ENCODE data around the gene DNMBP.
"Not testable (repeated sequence)": the region's sequence is repeated elsewhere in the genome, so short reads cannot be mapped to it uniquely, and the experiment has no call there.

DNMBP gene

GRCh38 chr10:99917963-99918825, 91.6 kb downstream of the DNMBP start:
- DNase-seq (ENCODE audit: low spot score) = peak; percentile 74

DNA sequence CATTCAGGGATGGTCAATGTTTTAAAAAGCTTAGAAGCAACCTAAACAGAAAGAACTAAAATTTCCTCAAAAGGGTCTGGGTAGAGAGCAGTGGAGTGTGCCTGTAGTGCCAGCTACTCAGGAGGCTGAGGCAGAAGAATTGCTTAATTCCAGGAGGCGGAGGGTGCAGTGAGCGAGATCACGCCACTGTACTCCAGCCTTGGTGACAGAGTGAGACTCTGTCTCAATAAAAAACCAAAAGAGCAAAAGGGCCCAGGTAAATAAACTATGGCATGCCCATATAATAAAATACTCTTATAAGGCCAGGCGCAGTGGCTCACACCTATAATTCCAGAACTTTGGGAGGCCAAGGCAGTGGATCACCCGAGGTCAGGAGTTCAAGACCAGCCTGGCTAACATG, 93.0 kb downstream of the DNMBP start:
- no peak for DNase-seq (ENCODE audit: low spot score)

DNA sequence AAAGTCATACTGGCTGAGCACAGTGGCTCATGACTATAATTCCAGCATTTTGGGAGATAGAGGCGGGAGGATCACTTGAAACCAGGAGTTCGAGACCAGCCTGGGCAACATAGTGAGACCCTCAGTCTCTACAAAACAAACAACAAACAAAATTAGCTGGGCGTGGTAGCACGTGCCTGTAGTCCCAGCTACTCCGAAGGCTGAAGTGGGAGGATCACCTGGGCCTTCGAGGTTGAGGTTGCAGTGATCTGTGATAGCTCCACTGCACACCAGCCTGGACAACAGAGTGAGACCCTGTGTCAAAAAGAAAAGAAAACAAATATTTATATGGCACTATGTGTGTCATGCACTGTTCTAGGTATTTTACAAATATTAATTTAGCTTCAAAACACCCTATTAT, 94.3 kb downstream of the DNMBP start:
- DNase-seq (ENCODE audit: low spot score) = no peak

DNA sequence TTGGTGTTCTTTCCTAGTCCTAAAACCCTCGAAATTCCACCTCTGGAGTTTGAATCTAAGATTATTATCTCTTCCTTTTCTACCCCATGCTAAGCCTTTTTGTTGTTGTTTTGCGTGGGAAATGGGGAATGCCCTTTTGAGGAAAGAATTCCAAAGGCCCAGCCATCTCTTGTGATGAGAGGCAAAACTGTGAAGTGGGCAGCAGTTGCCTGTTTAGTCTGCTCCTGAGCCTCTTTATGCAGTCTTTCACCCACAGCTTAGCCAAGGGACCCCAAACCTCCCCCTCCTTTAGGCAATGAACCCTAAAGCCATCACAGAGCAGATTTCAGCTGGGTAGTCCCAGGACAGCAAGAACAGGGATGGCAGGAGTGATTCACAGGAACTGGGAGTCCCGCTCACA, 95.5 kb downstream of the DNMBP start:
- no peak for DNase-seq (ENCODE audit: low spot score)

DNA sequence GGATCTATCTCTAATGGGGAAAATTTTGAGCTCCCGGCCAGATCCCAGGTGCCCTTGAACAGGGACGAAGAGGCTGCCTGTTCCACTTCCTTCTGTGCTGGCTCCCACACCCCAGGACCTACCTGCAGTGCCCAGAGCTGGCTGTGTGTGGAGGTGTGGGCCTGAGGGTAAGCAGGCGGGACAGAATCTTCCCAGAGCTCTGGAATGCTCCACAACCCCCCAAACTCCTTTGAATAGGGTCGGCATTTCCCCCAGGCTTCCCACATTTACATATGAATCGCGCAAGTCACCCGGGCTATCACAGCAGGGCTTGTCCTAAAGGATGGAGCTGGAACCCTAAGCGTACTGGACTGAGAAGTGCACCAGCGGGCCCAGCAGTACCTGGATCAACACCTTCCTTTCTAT, 95.9 kb downstream of the DNMBP start:
- DNase-seq (ENCODE audit: low spot score) = peak; percentile 85

GRCh38 chr10:99912041-99912440, 97.7 kb downstream of the DNMBP start:
- no peak for DNase-seq (ENCODE audit: low spot score)

DNA sequence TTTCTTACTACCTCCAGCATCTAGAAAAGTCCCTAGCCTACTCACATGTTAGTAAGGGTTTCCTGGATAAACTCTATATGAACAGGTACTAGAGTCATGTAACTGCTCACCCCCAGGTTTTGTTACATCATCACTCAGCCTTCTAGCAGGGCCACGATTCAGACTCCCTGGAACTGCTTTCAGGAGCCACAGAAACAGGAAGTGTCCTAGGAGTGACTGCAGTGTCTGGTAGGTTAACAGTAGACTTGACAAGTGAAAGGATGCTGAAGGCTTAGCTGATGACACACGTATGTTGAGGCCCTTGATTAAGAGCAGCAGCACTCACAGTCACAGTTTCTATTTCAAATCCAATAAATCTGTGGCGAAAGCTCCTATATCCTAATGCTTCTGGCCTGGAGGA, 101.2 kb downstream of the DNMBP start:
- DNase-seq (ENCODE audit: low spot score) = no peak

DNA sequence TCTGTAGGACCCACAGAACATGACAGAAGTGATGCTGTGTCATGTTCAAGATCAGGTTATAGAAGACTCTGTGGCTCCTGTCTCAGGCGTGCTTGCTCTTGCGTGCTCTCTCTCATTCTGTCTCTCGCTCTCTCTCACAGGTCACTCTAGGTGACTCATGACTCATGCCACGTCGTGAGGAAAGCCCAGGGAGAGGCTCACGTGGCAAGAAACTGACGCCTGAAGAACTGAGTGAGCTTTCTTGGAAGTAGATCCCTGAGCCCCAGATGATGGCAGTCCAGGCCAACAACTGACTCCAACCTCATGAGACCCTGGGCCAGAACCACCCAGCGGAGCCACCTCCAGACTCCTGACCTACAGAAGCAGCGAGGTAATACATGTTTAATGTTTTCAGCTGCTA, 103.3 kb downstream of the DNMBP start:
- DNase-seq (ENCODE audit: low spot score) = no peak

DNA sequence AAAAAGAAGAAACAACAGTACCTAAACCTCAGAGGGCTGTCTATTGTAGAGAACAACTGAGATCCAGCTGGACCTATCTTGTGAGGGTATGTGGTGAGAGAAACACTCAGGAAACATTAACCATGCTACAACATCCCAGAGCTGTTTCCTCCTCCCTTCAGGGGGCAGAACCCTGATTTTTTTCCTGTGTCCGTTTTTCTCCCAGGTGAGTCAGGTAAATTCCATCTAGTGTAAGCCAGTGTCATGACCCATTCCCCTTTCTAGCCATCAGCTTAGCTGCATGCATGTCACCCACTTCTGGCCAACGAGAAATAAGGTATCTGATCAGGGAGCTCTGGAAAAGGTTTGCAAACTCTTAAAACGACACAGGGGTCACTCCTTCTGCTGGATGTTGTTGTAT, 103.8 kb downstream of the DNMBP start:
- DNase-seq (ENCODE audit: low spot score) = no peak

DNA sequence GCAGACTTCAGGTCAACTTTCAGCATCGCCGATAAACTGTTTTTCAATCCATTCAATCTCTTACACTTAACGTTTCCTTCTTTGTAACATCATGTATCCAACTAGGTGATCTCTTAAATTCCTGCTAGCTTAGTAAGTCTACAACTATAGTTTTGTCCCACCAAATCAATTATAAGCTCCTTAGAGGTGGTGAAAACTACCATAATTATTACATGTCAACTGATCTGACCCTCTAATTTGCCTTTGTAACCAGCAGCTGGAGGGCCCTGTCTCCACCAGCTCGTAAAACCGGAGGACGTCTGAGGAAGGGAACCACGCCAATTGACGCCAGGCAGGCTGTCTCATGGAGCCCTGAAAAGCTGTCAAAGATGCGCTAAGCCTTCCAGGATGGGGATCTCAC, 113.9 kb downstream of the DNMBP start:
- DNase-seq (ENCODE audit: low spot score) = no peak

GRCh38 chr10:99895066-99895465, 114.7 kb downstream of the DNMBP start:
- DNase-seq (ENCODE audit: low spot score) = not testable (repeated sequence)

DNA sequence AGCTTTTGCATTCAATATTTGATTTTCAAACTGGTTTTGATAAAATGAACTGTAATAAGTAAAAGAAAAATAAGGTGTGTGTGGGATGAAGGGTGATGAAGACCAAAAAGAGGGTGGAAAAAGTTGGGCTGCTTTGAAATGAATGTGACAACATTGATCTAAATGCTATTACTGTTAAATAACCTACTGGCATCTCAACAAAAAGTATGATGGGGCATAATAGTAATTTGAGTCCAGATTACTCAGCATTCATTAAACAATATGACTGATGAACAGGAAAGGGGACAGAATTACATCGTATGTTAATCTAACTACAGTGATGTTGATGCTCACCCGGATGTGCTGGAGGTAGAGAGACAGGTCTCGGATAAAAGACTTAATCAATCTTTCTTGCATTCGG, 115.1 kb downstream of the DNMBP start:
- DNase-seq (ENCODE audit: low spot score) = no peak

DNA sequence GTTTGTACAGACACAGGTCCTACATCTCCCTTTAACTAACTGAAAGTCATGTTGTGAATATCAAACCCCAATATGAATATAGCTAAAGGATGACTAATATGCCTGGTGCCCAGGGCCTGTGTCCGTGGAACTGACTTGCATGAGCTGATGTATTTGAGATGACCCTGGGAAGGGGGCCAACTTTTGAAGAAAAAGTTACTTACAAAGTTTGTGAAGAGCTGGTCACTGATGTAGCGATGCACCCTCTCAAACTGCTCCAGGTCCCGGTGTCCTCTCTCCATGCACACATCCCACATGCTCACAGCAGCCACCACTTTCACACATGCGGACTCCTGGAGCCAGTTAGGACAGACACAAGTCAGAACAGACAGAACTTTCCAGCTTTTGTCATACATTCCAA, 121.1 kb downstream of the DNMBP start:
- DNase-seq (ENCODE audit: low spot score) = no peak

GRCh38 chr10:99883523-99883922, 126.2 kb downstream of the DNMBP start:
- no peak for DNase-seq (ENCODE audit: low spot score)

- DNase-seq (ENCODE audit: low spot score) = no peak
Observed at GRCh38 chr10:99881371-99881770, 128.4 kb downstream of the DNMBP start.

DNA sequence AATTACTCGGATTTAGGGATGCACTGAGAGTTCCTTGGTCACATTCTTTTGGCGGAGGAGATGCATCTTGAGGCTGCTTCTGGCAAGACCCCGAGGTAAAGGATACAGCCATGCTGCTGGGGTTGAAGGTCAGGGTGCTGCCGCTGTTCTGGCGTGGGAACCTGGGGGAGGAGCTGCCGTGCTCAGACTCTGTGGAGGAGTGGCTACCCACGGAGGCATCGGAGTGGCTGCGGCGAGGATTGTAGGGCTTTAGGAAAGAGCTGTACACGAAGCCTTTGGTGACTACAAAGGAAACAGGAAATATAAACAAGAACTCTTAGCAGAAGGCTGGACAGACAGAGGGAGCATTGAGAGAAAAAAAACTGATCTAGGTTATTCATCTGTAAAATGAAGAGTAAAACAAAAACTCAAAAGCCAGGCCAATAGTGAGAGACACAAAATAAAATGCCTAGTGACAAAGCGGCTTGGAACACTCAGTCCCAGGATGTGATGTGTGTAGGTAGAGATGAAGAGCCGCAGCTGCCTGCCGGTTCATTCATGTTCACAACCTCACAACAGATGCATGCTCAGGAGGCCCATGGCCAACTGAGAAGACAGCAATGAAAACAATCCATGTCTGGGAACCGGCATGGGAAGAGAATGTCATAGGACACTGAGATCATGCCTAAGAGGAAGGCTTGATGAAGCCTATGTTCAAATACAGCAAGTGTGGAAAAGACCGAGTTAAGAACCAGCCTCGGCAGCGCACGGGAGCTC, 129.5 kb downstream of the DNMBP start:
- DNase-seq (ENCODE audit: low spot score) = no peak

DNA sequence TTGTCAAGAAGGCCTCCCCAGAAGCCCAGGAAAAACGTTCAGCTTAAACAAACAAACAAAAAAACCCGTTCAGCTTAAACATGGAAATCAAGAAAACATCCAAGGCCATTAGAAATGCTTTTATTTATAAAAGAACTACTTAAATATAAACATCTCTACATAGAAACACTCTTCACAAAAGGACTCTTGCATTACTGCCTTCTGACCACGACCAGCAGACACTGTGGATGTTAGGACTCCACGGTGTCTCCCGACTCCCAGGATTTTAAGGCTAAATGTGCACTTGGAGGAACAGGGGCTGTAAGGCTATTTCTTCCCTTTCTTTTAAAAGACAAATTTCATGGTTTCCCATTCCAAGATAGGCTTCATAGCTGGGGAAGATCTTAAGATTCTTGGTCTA, 134.3 kb downstream of the DNMBP start:
- DNase-seq (ENCODE audit: low spot score) = no peak

DNA sequence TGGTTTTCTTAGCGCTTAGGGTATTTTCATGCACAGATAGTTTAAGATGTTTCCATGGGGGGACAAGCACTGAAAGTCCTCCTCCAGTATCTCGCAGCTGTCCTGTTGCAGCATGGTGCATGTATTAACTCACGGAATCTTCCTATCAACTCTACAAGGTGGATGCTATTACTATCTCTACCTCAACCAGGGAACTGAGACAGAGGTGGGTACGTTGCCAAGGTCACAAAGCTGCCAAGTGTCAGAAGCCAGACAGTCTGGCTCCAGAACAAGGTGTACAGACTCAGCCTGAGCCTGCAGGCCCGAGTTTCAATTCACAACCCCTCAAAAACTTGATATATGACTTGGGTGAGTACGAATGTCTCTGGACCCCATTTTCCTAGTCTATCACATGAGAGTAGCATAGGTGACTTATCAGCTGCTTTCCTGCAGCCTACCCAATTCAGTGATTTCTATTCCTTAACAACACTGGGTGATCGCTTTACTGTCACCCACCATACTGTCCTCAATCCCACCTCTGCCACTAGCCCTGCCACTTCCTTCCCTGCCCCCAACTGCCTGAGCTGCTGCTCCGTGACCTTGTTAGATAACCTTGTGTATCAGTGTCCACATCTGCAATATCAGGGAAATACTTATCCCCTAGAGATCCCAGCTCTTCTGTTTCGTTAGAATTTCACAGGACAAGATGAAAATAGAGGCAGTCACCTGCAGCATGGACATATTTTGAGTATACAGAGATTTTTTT, 135.2 kb downstream of the DNMBP start:
- DNase-seq (ENCODE audit: low spot score) = no peak

GRCh38 chr10:99873846-99874245, 135.9 kb downstream of the DNMBP start:
- DNase-seq (ENCODE audit: low spot score) = no peak

GRCh38 chr10:99872367-99873162, 137.2 kb downstream of the DNMBP start:
- no peak for DNase-seq (ENCODE audit: low spot score)

DNA sequence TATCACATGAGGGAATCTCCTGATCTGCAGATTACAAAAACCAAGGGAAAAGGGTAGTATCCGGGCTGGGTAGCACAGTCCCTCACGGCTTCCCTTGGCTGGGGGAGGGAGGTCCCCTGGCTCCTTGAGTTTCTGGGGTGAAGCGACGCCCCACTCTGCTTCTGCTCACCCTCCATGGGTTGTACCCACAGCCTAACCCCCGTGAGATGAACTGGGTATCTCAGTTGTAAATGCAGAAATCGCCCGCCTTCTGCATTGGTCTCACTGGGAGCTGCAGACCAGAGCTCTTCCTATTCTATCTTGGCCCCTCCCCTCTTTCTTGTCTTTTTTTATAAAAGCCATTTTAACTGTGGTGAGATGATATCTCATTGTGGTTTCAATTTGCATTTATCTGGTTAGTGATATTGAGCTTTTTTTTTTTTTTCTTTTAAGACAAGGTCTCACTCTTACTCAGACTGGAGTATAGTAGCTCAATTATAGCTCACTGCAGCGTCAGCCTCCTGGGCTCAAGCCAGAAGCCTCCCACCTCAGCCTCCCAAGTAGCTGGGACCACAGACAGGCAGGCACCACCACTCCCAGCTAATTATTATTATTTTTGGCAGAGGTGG, 139.5 kb downstream of the DNMBP start:
- DNase-seq (ENCODE audit: low spot score) = no peak
